Umbilical cord (tissue), 2 donors: ENCODE results near the gene CD79B. TPM values are rescaled to one million over a fixed set of nuclear protein-coding genes. Genes with fewer than 3 reads are reported as not detected.
"Not testable (repeated sequence)": the region's sequence is repeated elsewhere in the genome, so short reads cannot be mapped to it uniquely, and the experiment has no call there.

Experiments used
- DNase-seq: peaks from one replicate; pipeline ENCODE4 v3.0.0-alpha.2; 2015; ENCODE audit warnings: low spot score
- total RNA-seq: library from RNA; depleted of rRNA; stranded (reverse); fragments of >200 nt; gene quantifications from one replicate; pipeline ENCODE4 v1.2.3, GENCODE V29; 2014; ENCODE audit warnings: low replicate concordance; ENCODE audit not compliant: insufficient read depth

CD79B gene
- total RNA-seq, 1 donor from 2014 or later = not detected

- no peak for DNase-seq
Measured at GRCh38 chr17:63911041-63911635, 21.0 kb downstream of the CD79B start, which contains the start of gene CSHL1. Gene CSHL1 (minus strand): TSS chr17:63911258. CDS start chr17:63911196, 62 bp downstream.

GRCh38 chr17:63910096-63910495 is 22.0 kb downstream of the CD79B start:
- DNase-seq = no peak

GRCh38 chr17:63909586-63909985 is 22.5 kb downstream of the CD79B start:
- not testable (repeated sequence) for DNase-seq

GRCh38 chr17:63907161-63907778 is 24.9 kb downstream of the CD79B start:
- not testable (repeated sequence) for DNase-seq

- not testable (repeated sequence) for DNase-seq
Measured at GRCh38 chr17:63904796-63905195, 27.3 kb downstream of the CD79B start.

GRCh38 chr17:63903787-63904201 is 28.3 kb downstream of the CD79B start:
- DNase-seq = not testable (repeated sequence)

- not testable (repeated sequence) for DNase-seq
Measured at GRCh38 chr17:63901971-63902370, 30.2 kb downstream of the CD79B start.

- not testable (repeated sequence) for DNase-seq
Measured at GRCh38 chr17:63898899-63899798, 33.0 kb downstream of the CD79B start.

- not testable (repeated sequence) for DNase-seq
Measured at GRCh38 chr17:63896524-63897354, 35.4 kb downstream of the CD79B start, which contains the start of gene CSH1. Gene CSH1 (minus strand): TSS chr17:63896574. CDS start chr17:63896511, 63 bp downstream.

GRCh38 chr17:63894821-63895220 is 37.3 kb downstream of the CD79B start:
- not testable (repeated sequence) for DNase-seq

- not testable (repeated sequence) for DNase-seq
Measured at GRCh38 chr17:63894021-63894420, 38.1 kb downstream of the CD79B start.

- DNase-seq = not testable (repeated sequence)
Measured at GRCh38 chr17:63892316-63893037, 39.7 kb downstream of the CD79B start.

- peak; percentile 20 for DNase-seq
Measured at GRCh38 chr17:63889026-63889848, 42.9 kb downstream of the CD79B start.

GRCh38 chr17:63885119-63885518 is 47.0 kb downstream of the CD79B start:
- DNase-seq = not testable (repeated sequence)

- not testable (repeated sequence) for DNase-seq
Measured at GRCh38 chr17:63882626-63883126, 49.5 kb downstream of the CD79B start.

- DNase-seq = peak; percentile 13
Measured at GRCh38 chr17:63881935-63882601, 50.1 kb downstream of the CD79B start, which contains the start of gene GH2. Gene GH2 (minus strand): TSS chr17:63881944. CDS start chr17:63881801, 143 bp downstream.

- not testable (repeated sequence) for DNase-seq
Measured at GRCh38 chr17:63881337-63881736, 50.8 kb downstream of the CD79B start.

GRCh38 chr17:63880706-63881105 is 51.4 kb downstream of the CD79B start:
- DNase-seq = no peak
